Fibroblast of peridontal ligament (primary cell): ENCODE measurements around the gene HS6ST1.

Experiments used
- DNase-seq: peaks from one replicate; pipeline ENCODE4 v3.0.0-alpha.2; 2010; ENCODE audit errors: extremely low read depth

Gene HS6ST1

DNA sequence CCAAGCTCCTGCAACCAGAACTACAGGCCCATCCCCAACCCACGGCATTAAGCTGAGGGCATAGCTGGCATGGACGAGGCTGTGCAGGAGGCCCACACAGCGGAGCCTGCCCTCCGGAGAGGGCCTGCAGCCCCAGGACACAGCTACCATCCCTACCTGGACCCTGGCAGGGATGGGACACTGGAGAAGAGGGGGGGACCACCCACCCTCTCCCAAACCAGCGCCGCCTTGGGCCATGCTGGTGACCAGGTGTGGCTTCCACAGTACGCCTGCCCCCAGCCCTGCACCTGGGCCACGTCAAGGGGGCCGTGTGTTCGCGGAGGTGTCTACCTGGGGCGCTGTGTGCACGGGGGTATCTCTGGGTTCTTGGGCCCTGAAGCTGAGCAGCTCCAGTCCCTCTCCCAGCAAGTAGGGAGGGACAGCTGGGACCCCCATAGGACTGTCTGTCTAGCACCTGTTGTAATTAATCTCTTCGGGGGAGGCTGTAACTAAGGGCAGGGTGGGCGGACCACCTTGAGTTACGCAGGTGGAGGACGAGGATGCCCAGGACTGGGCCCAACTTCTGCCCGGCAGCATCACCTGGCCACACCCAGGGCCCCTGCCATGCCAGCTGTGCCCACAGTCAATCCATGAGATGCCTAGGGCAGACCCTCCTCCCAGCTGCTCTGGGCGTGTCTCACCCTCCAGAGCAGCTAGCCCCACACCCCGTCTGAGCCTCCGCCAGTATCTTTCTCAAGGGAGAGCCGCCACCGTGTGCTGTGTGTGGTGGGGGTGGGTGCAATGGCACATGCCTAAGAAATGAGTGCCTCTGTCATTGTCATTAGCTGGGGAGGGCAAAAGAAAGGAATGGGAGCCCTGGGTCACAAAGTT lies 18.3 kb downstream of the HS6ST1 start:
- DNase-seq = no peak

DNA sequence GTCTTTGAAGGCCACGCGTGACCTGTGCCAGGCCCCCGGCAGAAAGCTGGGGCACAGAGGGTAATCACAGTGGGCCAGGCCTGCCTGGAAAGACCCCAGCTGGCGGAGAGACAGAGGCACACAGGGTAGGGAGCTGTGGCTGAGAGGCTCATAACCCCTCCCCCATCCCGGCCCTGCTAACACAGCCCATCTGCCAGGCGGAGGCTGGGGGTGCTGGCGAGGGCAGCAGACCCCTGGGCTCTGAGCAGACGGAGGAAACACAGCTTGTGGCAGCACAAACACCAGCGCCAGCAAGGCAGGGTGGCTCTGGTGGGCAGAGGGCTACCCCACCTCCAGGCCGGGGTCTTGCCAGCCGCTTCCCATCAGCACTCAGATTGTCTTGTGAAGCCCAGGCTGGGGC lies 19.0 kb downstream of the HS6ST1 start:
- DNase-seq = no peak

DNA sequence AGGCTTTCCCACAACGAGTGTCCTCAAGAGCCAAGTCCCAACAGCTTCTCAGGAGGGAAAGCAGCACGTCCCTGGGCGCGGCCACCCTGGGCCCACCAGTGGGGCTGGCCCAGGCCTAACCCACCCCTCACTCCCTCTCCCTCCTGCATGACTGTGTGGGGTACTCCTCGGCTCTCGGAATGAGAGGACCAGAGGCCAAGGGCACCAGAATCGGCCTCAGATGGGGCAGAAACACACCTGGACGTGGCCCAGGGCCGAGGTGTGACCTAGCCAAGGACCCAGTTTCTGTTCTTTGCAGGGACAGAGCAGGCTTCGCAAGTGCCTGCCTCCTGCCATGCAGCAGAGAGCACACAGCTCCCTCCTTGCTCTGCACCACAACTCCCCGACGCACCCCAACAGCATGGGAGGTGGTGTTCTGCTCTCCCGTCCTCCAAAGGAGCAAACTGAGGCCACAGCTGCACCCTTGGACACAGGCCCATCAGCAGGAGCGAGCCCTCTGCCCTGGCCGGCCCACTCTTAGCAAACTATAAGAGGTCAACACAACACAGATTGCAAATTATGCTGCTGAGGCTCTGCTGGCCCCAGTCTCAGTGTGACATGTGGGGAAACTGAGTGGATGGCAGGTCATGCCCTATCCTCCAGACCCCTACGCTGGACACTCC lies 19.7 kb downstream of the HS6ST1 start:
- DNase-seq = no peak

DNA sequence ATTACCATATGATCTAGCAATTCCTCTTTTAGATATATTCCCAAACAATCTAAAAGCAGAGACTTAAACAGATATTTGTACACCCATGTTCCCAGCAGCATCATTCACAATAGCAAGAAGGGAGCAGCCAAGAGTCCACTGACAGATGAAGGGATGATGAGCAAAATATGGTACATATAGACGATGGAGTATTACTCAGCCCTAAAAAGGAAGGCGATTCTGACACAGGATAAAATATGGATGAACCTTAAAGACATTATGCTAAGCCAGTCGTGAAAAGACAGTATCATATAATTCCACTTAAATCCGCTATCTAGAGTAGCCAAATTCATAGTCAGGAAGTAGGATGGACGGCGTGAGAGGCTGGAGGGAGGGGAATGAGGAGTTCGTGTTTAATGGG lies 20.4 kb downstream of the HS6ST1 start:
- DNase-seq = no peak

DNA sequence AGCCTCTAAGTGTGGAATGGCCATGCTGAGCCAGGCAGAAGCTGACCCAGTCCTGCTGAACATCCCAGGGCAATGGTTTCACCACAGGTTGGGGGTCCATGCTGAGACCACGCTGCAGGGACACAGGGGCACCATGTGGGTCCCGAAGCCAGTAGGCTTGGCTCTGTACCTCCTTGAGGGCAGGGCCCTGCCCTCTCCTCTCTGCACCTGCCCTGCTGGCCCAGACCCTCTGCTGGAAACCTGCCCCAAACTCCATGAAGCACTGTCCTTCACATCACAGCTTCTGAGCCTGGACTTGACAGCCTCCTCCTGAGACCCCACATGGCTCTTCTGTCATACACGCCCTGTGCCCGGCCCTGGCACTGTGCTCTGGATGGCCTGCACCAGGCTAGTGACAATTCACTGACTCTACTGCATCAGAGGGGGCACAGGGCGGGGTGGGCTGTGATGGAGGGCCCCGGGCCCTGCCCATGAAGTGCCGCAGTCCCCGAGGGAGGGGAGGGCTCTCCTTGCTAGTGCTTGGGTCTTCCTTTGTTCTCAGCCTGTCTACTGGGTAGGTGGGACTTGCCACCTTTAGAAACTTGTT lies 24.7 kb downstream of the HS6ST1 start:
- DNase-seq = no peak

DNA sequence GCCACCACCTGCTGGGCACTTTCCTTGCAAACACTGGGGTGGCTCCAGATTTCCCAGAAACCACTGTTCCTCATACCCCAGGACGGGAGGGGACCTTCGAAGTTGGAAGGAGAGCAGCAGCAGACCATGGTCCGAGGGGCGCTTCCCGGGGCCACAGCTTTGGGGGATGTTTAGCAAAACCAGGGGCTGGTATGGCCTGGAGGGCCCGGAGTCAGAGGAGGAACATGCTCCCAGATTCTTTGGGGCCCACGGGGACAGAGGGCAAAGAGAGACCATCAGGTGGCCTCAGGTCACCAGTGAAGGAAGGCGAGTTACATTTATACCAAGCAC lies 25.3 kb downstream of the HS6ST1 start:
- no peak for DNase-seq

DNA sequence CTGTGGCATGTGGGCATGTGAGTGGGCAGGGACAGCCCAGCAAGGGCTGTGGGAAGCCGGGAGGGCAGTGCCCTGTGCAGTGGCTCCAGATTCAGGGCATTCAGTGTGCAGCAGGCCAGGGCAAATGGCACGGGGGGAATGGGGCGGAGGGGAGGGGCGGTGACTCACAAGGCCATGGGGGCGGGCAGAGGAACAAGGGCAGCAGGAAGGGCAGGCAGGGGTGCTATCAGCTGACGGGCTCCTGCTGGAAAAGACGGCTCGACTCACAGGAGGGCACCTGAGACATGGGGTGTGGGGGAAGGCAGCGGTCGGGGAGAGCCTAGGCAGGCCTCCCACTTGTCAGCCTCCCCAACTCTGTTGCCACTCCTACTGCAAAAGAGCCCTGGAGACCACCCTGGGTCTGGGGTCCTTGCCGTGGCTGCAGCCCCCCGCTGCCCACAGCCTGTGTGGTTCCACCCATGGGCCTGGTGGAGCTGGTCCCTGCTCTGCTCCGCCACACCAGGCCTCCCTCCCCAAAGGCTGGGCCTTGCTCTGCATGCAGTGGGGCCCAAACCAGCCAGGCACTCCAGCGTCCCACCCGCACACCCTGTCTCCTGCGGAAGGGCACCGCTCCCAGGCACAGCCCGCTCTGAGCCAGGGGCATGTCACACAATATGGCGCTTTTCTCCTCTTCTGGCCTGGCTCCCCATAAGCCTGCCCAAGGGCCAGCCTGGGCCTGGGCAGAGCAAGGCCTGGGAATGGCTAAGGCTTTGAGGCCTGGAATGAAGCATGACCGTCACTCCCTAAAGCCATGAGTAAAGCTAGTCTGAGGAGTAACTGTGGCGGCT lies 25.9 kb downstream of the HS6ST1 start:
- DNase-seq = no peak

DNA sequence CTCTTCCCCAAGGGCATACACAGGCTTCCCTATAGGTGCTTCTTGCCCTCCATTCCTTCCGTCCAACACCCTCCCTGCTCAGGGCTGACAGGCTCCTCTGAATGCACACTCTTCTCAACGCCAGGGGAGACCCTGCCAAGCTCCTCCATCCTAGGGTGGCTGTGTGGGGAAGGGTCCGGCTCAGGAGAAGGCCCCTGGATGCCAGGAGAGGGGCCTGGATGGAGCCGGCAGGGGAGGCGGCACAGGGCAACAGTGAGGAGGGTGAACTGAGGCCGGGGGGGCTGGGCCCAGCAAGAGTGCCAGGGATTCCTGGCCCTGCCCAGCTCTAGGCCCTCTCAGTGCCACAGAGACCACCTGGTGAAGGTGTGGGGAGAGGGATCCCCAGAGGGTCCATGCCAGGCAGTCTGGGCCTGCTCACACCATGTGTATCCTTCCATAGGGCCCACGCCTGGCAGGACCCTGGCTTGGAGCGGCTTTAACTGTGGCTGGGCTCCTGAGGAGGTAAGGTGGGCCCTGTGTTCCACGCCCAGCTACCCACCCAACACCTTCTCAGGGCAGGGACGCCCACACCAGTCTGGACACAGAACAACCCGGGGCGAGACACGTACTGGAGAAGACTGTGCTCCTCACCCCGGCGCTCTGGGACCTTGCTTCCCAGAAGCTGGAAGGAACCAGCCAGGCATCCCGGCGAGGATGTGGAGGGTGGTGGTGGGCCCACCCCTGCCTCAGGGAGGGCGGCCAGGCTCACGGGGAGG lies 26.6 kb downstream of the HS6ST1 start:
- DNase-seq = no peak

DNA sequence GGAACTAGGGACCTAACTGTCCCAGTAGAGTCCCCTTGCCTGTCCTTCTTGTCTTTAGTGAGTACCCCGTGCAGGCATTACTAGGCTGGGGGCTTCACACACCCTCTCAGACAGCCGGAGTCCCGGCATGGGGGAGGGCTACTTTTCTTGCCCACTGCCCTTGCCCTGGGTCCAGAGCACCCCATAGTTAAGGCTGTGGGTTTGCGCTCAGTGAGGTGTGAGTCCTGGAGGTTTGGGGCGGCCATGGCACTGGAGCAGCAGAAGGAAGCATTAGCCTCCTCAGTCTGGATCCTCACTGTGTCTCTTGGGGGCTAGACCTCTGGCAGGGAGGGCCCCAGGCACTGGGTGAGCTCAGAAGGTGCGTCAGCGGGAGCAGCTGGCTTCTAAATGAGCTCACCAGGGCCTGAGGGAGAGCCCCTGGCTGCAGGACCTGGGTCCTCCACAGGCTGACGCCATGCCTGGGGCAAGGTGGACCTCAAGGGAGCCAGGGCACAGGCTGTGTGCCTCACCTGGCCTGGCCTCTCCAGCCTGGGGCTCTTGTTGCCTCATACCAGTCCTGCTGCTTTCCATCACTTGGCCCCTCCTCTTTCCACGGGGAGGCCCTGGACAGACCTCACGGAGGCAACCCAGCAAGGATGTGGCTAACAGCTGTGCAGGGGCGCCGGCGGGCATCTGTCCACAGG lies 27.4 kb downstream of the HS6ST1 start:
- DNase-seq = no peak

DNA sequence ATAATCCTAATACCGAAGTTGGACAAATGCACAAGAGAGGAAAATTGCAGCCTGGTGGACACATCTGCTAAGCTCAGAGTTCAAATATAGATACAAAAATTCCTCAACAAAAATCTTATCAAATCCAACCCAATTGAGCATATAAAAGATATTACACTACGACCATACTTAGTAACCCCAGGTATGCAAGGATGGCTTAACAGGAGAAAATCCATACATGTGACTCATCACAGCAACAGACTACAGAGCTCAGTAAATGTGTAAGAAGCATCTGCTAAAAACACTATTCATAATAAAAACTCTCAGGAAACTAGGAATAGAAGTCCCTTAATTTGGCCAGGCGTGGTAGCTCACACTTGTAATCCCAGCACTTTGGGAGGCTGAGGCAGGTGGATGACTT lies 28.3 kb downstream of the HS6ST1 start:
- DNase-seq = no peak

DNA sequence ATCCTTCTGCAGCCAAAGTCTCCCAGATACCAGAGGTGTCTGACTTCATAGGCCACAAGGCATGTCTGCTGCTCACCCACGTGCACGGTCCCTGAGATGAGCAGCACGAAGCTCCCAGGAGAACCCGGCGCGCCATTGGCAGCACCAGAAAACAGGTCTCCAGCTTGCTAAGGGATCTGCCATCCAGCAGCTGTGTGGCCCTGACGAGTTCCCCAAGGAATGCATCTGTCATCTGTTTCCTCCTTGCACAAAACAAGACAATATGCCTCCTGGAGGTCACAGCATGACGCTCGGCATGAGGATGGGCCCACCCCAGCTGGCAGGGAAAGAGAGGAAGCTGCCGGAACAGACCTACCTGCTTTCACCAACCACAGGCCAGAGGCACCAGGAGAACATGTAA lies 29.2 kb downstream of the HS6ST1 start:
- DNase-seq = no peak

DNA sequence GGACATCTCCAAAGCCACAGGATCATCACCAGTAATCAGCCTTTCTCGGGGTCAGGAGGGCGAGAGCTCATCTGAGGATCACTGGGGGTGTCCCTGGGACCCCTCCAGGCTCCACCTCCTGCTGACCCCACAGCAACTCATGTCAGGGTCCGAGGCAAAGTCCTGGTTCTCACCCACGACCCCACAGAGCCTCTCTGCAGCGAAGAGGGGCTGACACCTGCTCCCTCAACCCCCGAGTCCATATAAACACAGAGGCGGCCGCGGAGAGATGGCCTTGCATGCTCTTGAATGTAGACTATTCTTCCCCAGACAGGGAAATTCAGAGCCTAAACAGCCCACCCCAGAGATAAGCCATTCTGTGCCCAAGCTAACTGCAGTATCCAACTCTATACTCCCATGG lies 29.9 kb downstream of the HS6ST1 start:
- no peak for DNase-seq

DNA sequence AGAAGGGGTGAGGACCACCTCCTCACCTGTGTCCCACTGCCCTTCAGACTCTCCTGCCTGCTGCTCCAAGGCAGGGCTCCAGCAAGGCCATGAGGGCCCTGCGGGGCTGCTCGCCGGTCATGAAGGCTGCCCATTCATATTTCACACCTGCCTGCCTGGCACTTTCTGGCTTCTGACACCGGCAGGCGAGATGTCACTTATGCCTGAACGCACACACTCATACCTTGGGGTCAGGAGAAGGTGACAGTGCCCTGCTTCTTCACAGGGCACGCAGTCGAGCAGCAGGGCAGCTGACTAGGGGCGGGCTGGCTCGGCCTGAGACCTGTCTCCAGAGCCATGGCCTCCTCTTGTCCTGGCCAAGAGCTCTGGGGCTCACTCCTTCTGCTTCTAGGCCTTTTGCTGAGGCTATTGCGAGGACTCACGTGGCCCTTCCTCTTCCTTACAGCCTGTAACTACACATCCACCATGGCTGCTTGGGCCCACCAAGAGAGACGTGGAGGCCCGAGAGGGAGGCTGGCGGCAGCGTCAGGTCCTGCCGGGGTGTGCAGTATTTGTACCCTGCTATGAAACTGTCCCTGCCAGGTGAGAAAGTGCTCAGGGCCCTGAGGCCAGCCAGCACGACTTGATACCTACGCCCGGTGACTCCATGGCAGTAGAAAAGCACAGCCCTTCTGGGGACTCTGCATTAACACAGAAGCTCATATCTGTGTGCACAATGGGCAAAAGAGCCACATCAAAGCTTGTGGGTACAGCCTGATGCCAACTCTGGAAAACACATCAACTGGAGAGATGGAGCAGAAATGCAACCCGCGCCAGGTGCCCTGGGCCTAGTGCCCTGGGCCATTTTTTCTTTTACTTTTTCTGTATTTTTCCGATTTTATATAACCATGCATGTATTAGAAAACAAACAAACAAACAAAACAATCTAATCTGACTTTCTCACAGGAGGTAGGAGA lies 30.6 kb downstream of the HS6ST1 start:
- DNase-seq = no peak

DNA sequence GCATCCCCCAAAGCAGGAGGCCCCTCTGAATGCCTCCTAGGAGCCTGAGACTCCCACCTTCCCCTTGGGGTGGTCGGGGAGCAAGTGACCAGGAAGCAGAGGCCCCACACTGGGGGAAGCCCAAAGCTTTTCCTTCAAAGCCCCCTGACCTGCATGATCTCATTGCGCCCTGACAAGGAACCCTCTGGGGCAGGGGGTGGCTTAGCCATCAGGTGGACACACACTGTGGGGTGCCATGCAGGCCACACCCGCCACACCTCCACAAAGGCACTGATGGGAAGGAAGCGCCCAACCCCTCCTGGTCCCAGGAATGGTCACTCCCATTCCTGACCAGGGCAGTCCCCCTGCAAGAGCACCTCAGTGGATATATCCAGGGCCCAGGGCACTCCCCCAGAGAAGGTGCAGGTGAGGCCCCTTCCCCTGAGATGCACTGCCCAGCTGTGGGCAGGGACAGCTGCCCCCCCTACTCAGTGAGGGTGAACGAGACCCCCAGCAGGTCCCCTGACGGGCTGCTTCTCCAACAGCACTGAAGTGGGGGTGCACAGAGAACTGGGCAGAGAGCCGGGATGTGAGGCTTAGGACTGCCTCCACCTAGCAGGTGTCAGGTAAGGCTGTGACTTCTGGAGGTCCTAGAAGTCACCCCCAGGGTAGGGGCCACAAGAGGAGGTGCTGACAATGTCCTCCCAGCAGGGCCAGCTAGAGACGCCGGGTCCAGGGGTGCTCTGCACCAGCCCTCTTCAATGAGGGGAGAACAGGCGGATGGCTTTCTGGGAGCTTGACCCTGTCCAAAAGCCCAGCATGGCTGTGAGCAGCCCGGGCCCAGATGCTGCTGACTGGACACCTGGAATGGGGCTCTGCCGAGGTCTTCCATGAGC lies 31.5 kb downstream of the HS6ST1 start:
- DNase-seq = no peak

DNA sequence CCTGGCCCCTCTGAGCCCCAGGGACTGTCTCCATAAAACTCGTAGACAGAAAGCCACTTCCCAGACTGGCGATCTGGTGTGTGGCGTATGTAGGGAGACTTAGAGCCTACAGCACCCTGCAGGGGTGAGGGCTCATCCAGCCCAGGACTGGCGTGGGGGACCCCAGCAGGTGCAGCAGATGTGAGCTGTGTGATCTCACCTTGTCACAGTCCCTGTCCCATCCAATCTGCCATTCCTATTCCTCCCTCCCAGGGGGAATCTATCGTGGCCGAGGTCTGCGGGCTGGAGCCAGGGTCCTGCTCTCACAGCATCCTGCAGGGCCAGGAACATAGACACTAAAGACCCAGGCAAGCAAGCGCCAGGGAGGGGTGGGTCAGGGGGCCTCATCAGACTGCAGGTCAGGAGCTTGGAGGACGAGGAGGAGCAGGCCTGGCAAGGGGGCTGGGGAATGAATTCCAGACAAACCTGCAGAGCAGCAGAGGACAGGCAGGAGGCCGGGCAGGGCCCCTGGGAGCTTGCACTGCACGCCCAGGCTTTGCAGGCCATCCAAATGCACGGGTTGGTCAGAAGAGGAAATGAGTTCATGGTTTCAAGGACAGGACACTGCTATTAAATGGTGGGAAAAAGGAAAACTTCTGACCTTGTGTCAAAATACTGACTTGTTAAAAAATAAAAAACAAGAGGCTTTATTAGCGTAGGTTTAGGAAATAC lies 32.5 kb downstream of the HS6ST1 start:
- DNase-seq = no peak

DNA sequence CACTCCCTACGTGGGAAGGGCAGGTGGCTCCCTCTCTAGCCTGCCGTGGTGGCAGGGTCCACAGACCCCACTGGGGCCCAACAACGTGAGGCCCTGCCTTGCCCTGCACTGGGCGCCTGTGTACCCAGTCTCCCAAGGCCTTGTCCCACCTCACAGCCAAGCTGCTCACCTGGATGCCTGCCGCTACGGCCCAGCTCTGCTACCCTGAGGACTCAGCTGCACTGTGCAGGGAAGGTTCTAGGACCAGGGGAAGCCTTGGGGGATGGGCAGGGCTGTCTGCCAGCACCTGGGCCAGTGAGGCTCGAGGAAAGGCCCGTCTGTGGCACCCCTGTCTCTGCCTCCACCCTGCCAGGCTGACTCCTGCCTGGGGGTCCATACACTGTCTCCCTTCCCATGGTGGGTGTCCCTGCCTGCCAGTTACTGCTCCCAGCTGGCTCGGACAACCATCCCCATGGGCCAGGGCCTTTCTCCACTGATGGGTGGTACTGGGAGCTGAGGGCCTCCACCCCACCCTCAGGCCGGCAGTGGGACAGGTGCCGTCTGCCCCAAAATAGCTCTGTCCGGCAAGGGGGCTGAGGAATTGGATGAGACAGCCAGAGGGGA lies 33.2 kb downstream of the HS6ST1 start:
- DNase-seq = no peak

DNA sequence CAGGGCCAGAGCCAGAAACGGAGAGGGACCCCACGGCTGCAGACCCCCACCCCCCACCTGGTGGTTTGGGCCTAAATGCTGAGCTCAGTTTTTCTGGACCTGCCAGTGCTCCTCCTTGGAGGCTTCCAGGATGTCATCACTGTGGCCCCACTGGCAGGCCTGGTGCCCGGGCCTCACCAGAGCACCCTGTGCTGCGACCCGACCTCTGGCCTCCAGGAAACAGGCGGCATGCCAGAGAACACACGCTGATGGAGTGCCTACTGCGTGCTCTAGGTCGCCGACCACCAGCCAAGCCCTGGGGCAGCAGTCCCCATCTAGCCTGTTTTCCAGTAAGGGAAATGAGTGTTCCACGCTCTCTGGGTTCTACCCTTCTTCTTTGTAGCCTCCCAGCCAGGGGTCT lies 33.8 kb downstream of the HS6ST1 start:
- DNase-seq = no peak

DNA sequence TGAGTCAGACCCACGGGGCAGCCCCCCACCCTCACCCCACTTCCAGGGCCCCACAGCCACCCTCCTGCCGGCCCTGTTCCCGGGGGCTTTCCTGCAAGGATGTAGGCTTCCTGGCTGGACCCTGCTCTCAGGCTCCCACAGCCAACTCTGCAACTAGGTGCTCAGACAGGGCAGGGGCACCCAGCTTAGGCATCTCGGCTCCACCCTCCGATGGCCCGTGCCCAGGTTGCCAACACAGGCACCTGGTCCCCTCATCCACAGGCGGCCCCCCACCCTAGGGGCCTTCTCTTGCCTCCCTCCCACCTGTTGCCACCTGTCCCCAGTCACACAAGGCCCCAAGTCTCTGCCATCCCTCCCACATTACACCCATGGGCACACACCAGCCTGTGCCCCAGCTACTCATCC lies 34.6 kb downstream of the HS6ST1 start:
- no peak for DNase-seq
